ENCODE measurements around the gene CCNY. TPM values are rescaled to one million over a fixed set of nuclear protein-coding genes. Genes with fewer than 3 reads are reported as not detected.

Gene CCNY
- polyA plus RNA-seq, 1 donor, result 55.2 TPM

- Histone ChIP-seq H3K27me3 (ENCODE audit: control insufficient read depth, insufficient read depth, low read length) (no peaks in the 10 kb centered on the region), H3K36me3 (ENCODE audit: control insufficient read depth, insufficient read depth, low read length) (no peaks in the 10 kb centered on the region), H3K4me1 (ENCODE audit: control insufficient read depth, insufficient read depth, low read length) (no peaks in the 10 kb centered on the region), H3K27ac (ENCODE audit: low read length) (no peak overlapping the region), H3K4me3 (ENCODE audit: low read length) (no peak overlapping the region), H3K9me3 (ENCODE audit: control insufficient read depth, low read depth, low read length) (no peaks in the 10 kb centered on the region)
- 90% methylated on average over 2 of the region's 3 CpGs for WGBS (ENCODE audit: insufficient coverage, low lambda C conversion rate)
- no peak for DNase-seq
Measured at GRCh38 chr10:35471435-35471834, 135.1 kb downstream of the CCNY start.

GRCh38 chr10:35480142-35480541 is 143.8 kb downstream of the CCNY start:
- no peak for DNase-seq
- no peaks in the 10 kb centered on the region for H3K4me1 ChIP-seq (ENCODE audit: control insufficient read depth, insufficient read depth, low read length)
- H3K9me3 ChIP-seq (ENCODE audit: control insufficient read depth, low read depth, low read length), result no peaks in the 10 kb centered on the region
- no peak overlapping the region for H3K27ac ChIP-seq (ENCODE audit: low read length)
- H3K36me3 ChIP-seq (ENCODE audit: control insufficient read depth, insufficient read depth, low read length), result peaks cover 4% of the 10 kb centered on the region
- WGBS (ENCODE audit: insufficient coverage, low lambda C conversion rate), result no CpG with 5 or more reads among the region's 9 CpGs
- H3K27me3 ChIP-seq (ENCODE audit: control insufficient read depth, insufficient read depth, low read length), result no peaks in the 10 kb centered on the region
- H3K4me3 ChIP-seq (ENCODE audit: low read length), result no peak overlapping the region

- Histone ChIP-seq H3K9me3 (ENCODE audit: control insufficient read depth, low read depth, low read length) (no peaks in the 10 kb centered on the region), H3K4me3 (ENCODE audit: low read length) (no peak overlapping the region), H3K4me1 (ENCODE audit: control insufficient read depth, insufficient read depth, low read length) (no peaks in the 10 kb centered on the region), H3K27ac (ENCODE audit: low read length) (no peak overlapping the region), H3K36me3 (ENCODE audit: control insufficient read depth, insufficient read depth, low read length) (peaks cover 8% of the 10 kb centered on the region), H3K27me3 (ENCODE audit: control insufficient read depth, insufficient read depth, low read length) (no peaks in the 10 kb centered on the region)
- DNase-seq, result no peak
- WGBS (ENCODE audit: insufficient coverage, low lambda C conversion rate), result 100% methylated on average over 1 of the region's 2 CpGs
Measured at GRCh38 chr10:35481413-35481812, 145.1 kb downstream of the CCNY start.

GRCh38 chr10:35486297-35486990 is 150.1 kb downstream of the CCNY start:
- H3K9me3 ChIP-seq (ENCODE audit: control insufficient read depth, low read depth, low read length), result no peaks in the 10 kb centered on the region
- 94% methylated on average over 2 of the region's 5 CpGs for WGBS (ENCODE audit: insufficient coverage, low lambda C conversion rate)
- H3K4me3 ChIP-seq (ENCODE audit: low read length), result no peak overlapping the region
- peaks cover 21% of the 10 kb centered on the region for H3K36me3 ChIP-seq (ENCODE audit: control insufficient read depth, insufficient read depth, low read length)
- H3K4me1 ChIP-seq (ENCODE audit: control insufficient read depth, insufficient read depth, low read length), result no peaks in the 10 kb centered on the region
- no peak overlapping the region for H3K27ac ChIP-seq (ENCODE audit: low read length)
- DNase-seq, result no peak
- no peaks in the 10 kb centered on the region for H3K27me3 ChIP-seq (ENCODE audit: control insufficient read depth, insufficient read depth, low read length)

GRCh38 chr10:35487336-35488034 is 151.2 kb downstream of the CCNY start:
- H3K27ac ChIP-seq (ENCODE audit: low read length), result no peak overlapping the region
- no peaks in the 10 kb centered on the region for H3K4me1 ChIP-seq (ENCODE audit: control insufficient read depth, insufficient read depth, low read length)
- no peak for DNase-seq
- no peak overlapping the region for H3K4me3 ChIP-seq (ENCODE audit: low read length)
- no peaks in the 10 kb centered on the region for H3K27me3 ChIP-seq (ENCODE audit: control insufficient read depth, insufficient read depth, low read length)
- 100% methylated on average over 2 of the region's 5 CpGs for WGBS (ENCODE audit: insufficient coverage, low lambda C conversion rate)
- H3K36me3 ChIP-seq (ENCODE audit: control insufficient read depth, insufficient read depth, low read length), result peaks cover 21% of the 10 kb centered on the region
- no peaks in the 10 kb centered on the region for H3K9me3 ChIP-seq (ENCODE audit: control insufficient read depth, low read depth, low read length)

GRCh38 chr10:35488228-35488627 is 151.9 kb downstream of the CCNY start:
- Histone ChIP-seq H3K4me3 (ENCODE audit: low read length) (no peak overlapping the region), H3K4me1 (ENCODE audit: control insufficient read depth, insufficient read depth, low read length) (no peaks in the 10 kb centered on the region), H3K27me3 (ENCODE audit: control insufficient read depth, insufficient read depth, low read length) (no peaks in the 10 kb centered on the region), H3K36me3 (ENCODE audit: control insufficient read depth, insufficient read depth, low read length) (peaks cover 21% of the 10 kb centered on the region), H3K27ac (ENCODE audit: low read length) (no peak overlapping the region), H3K9me3 (ENCODE audit: control insufficient read depth, low read depth, low read length) (no peaks in the 10 kb centered on the region)
- DNase-seq, result no peak
- no CpG with 5 or more reads among the region's 9 CpGs for WGBS (ENCODE audit: insufficient coverage, low lambda C conversion rate)

GRCh38 chr10:35492386-35493195 is 156.3 kb downstream of the CCNY start:
- WGBS (ENCODE audit: insufficient coverage, low lambda C conversion rate), result no CpG with 5 or more reads among the region's 10 CpGs
- Histone ChIP-seq H3K4me1 (ENCODE audit: control insufficient read depth, insufficient read depth, low read length) (peaks cover 10% of the 10 kb centered on the region), H3K27ac (ENCODE audit: low read length) (no peak overlapping the region), H3K36me3 (ENCODE audit: control insufficient read depth, insufficient read depth, low read length) (peaks cover 10% of the 10 kb centered on the region), H3K27me3 (ENCODE audit: control insufficient read depth, insufficient read depth, low read length) (no peaks in the 10 kb centered on the region), H3K4me3 (ENCODE audit: low read length) (no peak overlapping the region), H3K9me3 (ENCODE audit: control insufficient read depth, low read depth, low read length) (no peaks in the 10 kb centered on the region)
- DNase-seq, result no peak

GRCh38 chr10:35493196-35494118 is 157.1 kb downstream of the CCNY start:
- Histone ChIP-seq H3K27me3 (ENCODE audit: control insufficient read depth, insufficient read depth, low read length) (no peaks in the 10 kb centered on the region), H3K4me3 (ENCODE audit: low read length) (no peak overlapping the region), H3K4me1 (ENCODE audit: control insufficient read depth, insufficient read depth, low read length) (peaks cover 19% of the 10 kb centered on the region), H3K9me3 (ENCODE audit: control insufficient read depth, low read depth, low read length) (no peaks in the 10 kb centered on the region), H3K27ac (ENCODE audit: low read length) (no peak overlapping the region), H3K36me3 (ENCODE audit: control insufficient read depth, insufficient read depth, low read length) (peaks cover 7% of the 10 kb centered on the region)
- 83% methylated on average over 1 of the region's 9 CpGs for WGBS (ENCODE audit: insufficient coverage, low lambda C conversion rate)
- no peak for DNase-seq

- WGBS (ENCODE audit: insufficient coverage, low lambda C conversion rate), result no CpG with 5 or more reads among the region's 5 CpGs
- Histone ChIP-seq H3K36me3 (ENCODE audit: control insufficient read depth, insufficient read depth, low read length) (peaks cover 3% of the 10 kb centered on the region), H3K27ac (ENCODE audit: low read length) (no peak overlapping the region), H3K4me1 (ENCODE audit: control insufficient read depth, insufficient read depth, low read length) (peaks cover 22% of the 10 kb centered on the region), H3K9me3 (ENCODE audit: control insufficient read depth, low read depth, low read length) (no peaks in the 10 kb centered on the region), H3K27me3 (ENCODE audit: control insufficient read depth, insufficient read depth, low read length) (no peaks in the 10 kb centered on the region), H3K4me3 (ENCODE audit: low read length) (no peak overlapping the region)
- DNase-seq, result peak in 1 of 2 donors; percentile 39
Measured at GRCh38 chr10:35495521-35496119, 159.3 kb downstream of the CCNY start.
